ENCODE data around the gene TEKTIP1. TPM values are rescaled to one million over a fixed set of nuclear protein-coding genes. Genes with fewer than 3 reads are reported as not detected.

The TEKTIP1 gene
- total RNA-seq, 1 donor from 2014 or later, result 0.68 TPM

- peaks cover 75% of the 10 kb centered on the region for H4K20me1 ChIP-seq (ENCODE audit: insufficient read depth, low read length)
- no peak for FAIRE-seq
- H3K27me3 ChIP-seq (ENCODE audit: insufficient read depth, low read length), result no peaks in the 10 kb centered on the region
- H3K36me3 Mint-ChIP-seq (ENCODE audit: low read depth, unreplicated experiment), result peaks cover 6% of the 10 kb centered on the region
- H3K4me2 ChIP-seq (ENCODE audit: low read length), result no peak overlapping the region
- H3K4me1 ChIP-seq (ENCODE audit: insufficient read depth, low read length), result no peaks in the 10 kb centered on the region
- DNase-seq (ENCODE audit: low read depth), result no peak
- no peak overlapping the region for H3K27ac ChIP-seq (ENCODE audit: low read depth, low read length)
- H3K27ac Mint-ChIP-seq (ENCODE audit: unreplicated experiment), result no peak overlapping the region
- no peaks in the 10 kb centered on the region for H3K4me1 Mint-ChIP-seq (ENCODE audit: low read depth, unreplicated experiment)
- H2AFZ ChIP-seq (ENCODE audit: low read depth, low read length), result no peak overlapping the region
- no peaks in the 10 kb centered on the region for H3K9me3 Mint-ChIP-seq (ENCODE audit: unreplicated experiment)
- H3K36me3 ChIP-seq (ENCODE audit: insufficient read depth, low read length), result peaks cover 3% of the 10 kb centered on the region
- peaks cover 14% of the 10 kb centered on the region for H3K79me2 ChIP-seq (ENCODE audit: insufficient read depth, low read length)
- no peaks in the 10 kb centered on the region for H3K9me3 ChIP-seq (ENCODE audit: insufficient read depth, low read depth, low read length)
- no peak overlapping the region for H3K4me3 ChIP-seq (ENCODE audit: insufficient read depth, low read depth, low read length)
- H3K4me3 Mint-ChIP-seq (ENCODE audit: unreplicated experiment), result no peak overlapping the region
- H3K27me3 Mint-ChIP-seq (ENCODE audit: low read depth, unreplicated experiment), result no peaks in the 10 kb centered on the region
- no peak for TF ChIP-seq EZH2 (IDR thresholded peaks at IDR 0.05; ENCODE audit: insufficient read depth, low read length)
- peak; percentile 37 for TF ChIP-seq CTCF (IDR thresholded peaks at IDR 0.05; ENCODE audit: insufficient read depth, low read depth, low read length)
- no peak overlapping the region for H3K9ac ChIP-seq (ENCODE audit: low read length)
Observed at GRCh38 chr19:3547301-3547731, 8.3 kb downstream of the TEKTIP1 start.

GRCh38 chr19:3547767-3548282 is 8.9 kb downstream of the TEKTIP1 start:
- Mint-ChIP-seq H3K36me3 (ENCODE audit: low read depth, unreplicated experiment) (peaks cover 6% of the 10 kb centered on the region), H3K27ac (ENCODE audit: unreplicated experiment) (no peak overlapping the region), H3K4me1 (ENCODE audit: low read depth, unreplicated experiment) (peaks cover 2% of the 10 kb centered on the region), H3K4me3 (ENCODE audit: unreplicated experiment) (no peak overlapping the region), H3K27me3 (ENCODE audit: low read depth, unreplicated experiment) (no peaks in the 10 kb centered on the region), H3K9me3 (ENCODE audit: unreplicated experiment) (no peaks in the 10 kb centered on the region)
- peaks cover 19% of the 10 kb centered on the region for H3K79me2 ChIP-seq (ENCODE audit: insufficient read depth, low read length)
- H3K27ac ChIP-seq (ENCODE audit: low read depth, low read length), result no peak overlapping the region
- H3K4me2 ChIP-seq (ENCODE audit: low read length), result no peak overlapping the region
- TF ChIP-seq CTCF (IDR thresholded peaks at IDR 0.05; ENCODE audit: insufficient read depth, low read depth, low read length), result no peak
- no peak for TF ChIP-seq EZH2 (IDR thresholded peaks at IDR 0.05; ENCODE audit: insufficient read depth, low read length)
- H3K9ac ChIP-seq (ENCODE audit: low read length), result no peak overlapping the region
- H3K27me3 ChIP-seq (ENCODE audit: insufficient read depth, low read length), result no peaks in the 10 kb centered on the region
- peaks cover 3% of the 10 kb centered on the region for H3K36me3 ChIP-seq (ENCODE audit: insufficient read depth, low read length)
- FAIRE-seq, result no peak
- peaks cover 2% of the 10 kb centered on the region for H3K4me1 ChIP-seq (ENCODE audit: insufficient read depth, low read length)
- H3K4me3 ChIP-seq (ENCODE audit: insufficient read depth, low read depth, low read length), result no peak overlapping the region
- H3K9me3 ChIP-seq (ENCODE audit: insufficient read depth, low read depth, low read length), result no peaks in the 10 kb centered on the region
- no peak overlapping the region for H2AFZ ChIP-seq (ENCODE audit: low read depth, low read length)
- DNase-seq (ENCODE audit: low read depth), result no peak
- peaks cover 77% of the 10 kb centered on the region for H4K20me1 ChIP-seq (ENCODE audit: insufficient read depth, low read length)

DNA sequence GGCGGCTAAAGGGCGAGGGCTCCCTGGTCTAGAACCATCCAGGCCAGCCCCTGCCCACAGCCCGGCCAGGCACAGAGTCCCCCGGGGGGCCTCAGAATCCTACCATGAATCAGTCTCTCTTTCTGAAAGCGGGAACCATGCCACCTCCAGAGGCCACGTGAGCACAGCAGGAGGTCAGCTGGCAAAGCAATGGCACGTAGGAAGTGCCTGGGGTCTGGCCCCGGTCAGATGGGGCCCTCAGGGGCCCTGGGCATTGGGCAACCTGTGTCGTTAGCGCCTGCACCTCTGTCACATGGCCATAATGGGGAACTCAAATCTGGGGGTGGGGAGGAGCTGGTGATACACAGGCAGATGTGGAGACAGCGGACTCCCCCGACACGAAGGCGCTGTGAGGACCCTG is 9.6 kb downstream of the TEKTIP1 start:
- Mint-ChIP-seq H3K4me3 (ENCODE audit: unreplicated experiment) (no peak overlapping the region), H3K27me3 (ENCODE audit: low read depth, unreplicated experiment) (no peaks in the 10 kb centered on the region), H3K9me3 (ENCODE audit: unreplicated experiment) (no peaks in the 10 kb centered on the region), H3K27ac (ENCODE audit: unreplicated experiment) (no peak overlapping the region), H3K4me1 (ENCODE audit: low read depth, unreplicated experiment) (peaks cover 6% of the 10 kb centered on the region), H3K36me3 (ENCODE audit: low read depth, unreplicated experiment) (peaks cover 8% of the 10 kb centered on the region)
- Histone ChIP-seq H3K9me3 (ENCODE audit: insufficient read depth, low read depth, low read length) (no peaks in the 10 kb centered on the region), H2AFZ (ENCODE audit: low read depth, low read length) (no peak overlapping the region), H3K4me2 (ENCODE audit: low read length) (no peak overlapping the region), H4K20me1 (ENCODE audit: insufficient read depth, low read length) (peaks cover 77% of the 10 kb centered on the region), H3K27ac (ENCODE audit: low read depth, low read length) (no peak overlapping the region), H3K79me2 (ENCODE audit: insufficient read depth, low read length) (peaks cover 23% of the 10 kb centered on the region), H3K4me3 (ENCODE audit: insufficient read depth, low read depth, low read length) (no peak overlapping the region), H3K4me1 (ENCODE audit: insufficient read depth, low read length) (peaks cover 7% of the 10 kb centered on the region), H3K36me3 (ENCODE audit: insufficient read depth, low read length) (peaks cover 3% of the 10 kb centered on the region), H3K9ac (ENCODE audit: low read length) (no peak overlapping the region), H3K27me3 (ENCODE audit: insufficient read depth, low read length) (no peaks in the 10 kb centered on the region)
- TF ChIP-seq CTCF (IDR thresholded peaks at IDR 0.05; ENCODE audit: insufficient read depth, low read depth, low read length) (no peak), EZH2 (IDR thresholded peaks at IDR 0.05; ENCODE audit: insufficient read depth, low read length) (no peak)
- no peak for DNase-seq (ENCODE audit: low read depth)
- no peak for FAIRE-seq
